Measurements from ENCODE around the gene TMEM151B.
A peak's percentile ranks its signal among the peaks of the same experiment; 100 is the strongest.

The TMEM151B gene

DNA sequence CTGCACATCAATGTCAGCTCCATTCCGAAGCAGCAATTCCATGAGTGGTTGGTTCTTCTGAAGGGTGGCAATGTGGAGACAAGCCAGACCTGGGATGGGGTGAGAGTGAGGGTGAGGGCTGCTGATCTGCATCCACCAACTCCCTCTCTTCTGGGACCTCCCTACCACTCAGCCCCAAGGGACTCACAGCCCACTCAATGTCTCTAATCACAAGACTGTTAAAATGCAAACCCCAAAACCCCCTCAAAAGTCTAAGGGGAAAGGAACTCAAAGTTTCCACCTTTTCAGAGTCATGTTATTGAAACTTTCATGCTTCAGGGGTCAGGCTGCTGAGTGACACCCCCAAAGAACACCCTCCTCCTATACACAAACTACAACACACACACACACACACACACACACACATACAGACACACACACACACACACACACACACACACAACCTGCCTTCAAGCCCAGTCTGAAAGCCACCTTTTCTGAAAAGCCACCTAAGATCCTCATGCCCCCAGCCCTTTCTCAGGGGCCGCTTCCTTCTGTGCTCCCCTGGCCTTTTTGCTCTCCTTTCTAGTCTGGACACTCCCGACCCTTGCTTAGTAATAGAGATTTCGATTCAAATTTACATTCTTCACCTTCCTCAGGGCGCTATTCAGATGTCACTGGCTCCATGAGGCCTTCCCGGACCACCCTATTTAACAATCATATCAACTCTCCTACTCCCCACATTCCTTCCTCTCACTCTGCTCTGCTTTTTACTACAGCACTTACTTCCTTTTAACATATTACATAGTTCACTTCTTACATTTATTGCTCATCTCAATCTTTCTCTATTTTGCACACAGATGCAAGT, 9.6 kb upstream of the TMEM151B start:
- TF ChIP-seq POLR2AphosphoS5 (IDR thresholded peaks at IDR 0.05; ENCODE audit: low read depth, low read length) (peak; percentile 46; the same call in 1 of the 2 replicates), POLR2A (IDR thresholded peaks at IDR 0.05; ENCODE audit: low read depth, low read length) (peak; percentile 6; the same call in 1 of the 2 replicates), TAF1 (IDR thresholded peaks at IDR 0.05; ENCODE audit: borderline replicate concordance, low read depth, low read length) (no peak)
- peak; percentile 83 for FAIRE-seq

DNA sequence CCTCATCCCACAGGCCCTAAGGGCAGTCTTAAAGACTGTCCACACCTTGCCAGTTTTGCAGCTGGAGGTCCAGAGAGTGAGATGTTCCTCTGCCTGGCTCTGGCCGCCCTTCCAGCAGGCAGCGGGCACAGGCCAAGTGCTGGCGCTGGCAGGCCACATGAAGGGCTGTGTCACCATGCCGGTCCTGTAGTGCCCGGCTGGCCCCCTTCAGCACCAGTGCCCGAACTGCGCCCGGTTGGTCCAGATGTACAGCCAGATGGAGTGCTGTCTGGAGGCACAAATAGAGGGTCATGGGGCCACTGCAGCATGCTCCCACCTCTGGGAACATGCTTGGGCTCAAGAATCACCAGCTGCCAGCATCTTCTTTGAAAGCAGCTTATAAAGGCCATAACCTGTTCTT, 8.7 kb upstream of the TMEM151B start:
- DNase-seq (ENCODE audit: insufficient read length), result no peak
- no peak for FAIRE-seq
- no peak for TF ChIP-seq TAF1 (IDR thresholded peaks at IDR 0.05; ENCODE audit: borderline replicate concordance, low read depth, low read length)
- no peak for TF ChIP-seq POLR2AphosphoS5 (IDR thresholded peaks at IDR 0.05; ENCODE audit: low read depth, low read length)
- TF ChIP-seq POLR2A (IDR thresholded peaks at IDR 0.05; ENCODE audit: low read depth, low read length), result no peak

More for the DNA sequence above, 9.6 kb upstream of the TMEM151B start:
- no peak for DNase-seq (ENCODE audit: insufficient read length)

DNA sequence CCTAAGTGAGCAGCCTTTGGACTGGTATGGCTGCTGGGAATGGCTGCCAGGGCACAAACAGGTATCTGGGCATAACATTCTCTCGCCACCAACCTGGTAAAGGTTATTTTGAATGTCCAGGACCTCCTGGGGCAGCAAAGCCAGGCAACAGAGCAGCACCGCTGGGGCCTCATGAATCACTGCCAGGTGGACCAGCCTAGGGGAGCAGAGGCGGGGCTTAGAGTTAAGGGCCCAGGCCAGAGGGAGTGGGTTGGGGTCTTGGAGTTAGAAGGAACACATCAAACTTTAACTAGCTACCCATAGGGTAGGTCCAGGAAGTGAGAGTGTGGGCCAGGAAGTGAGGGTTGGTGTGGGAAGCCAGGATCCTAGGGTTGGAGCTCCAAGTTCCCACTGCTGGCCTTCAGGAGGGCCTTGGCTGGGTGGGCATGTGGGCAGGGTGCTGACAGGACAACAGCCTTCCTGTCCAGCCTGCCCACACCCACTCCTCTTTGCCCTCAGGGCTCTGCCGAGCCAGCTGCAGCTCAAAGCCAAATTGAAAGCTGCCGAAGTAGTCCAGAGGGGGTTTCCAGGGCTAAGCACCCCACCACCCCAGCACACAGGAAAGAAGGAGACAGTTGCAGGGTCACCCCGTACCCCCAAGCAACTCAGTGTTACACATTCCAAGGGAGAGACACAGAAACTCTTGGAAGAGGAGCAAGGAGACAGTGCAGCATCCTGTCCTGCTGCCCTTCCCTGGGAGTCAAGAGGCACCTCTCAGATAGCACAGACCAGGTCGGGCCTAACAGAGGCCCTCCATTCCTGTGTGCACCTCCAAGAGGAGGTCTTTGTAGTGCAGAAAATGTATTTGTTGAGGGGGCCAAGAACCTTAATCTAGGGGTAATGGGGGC, 7.5 kb upstream of the TMEM151B start:
- TF ChIP-seq POLR2AphosphoS5 (IDR thresholded peaks at IDR 0.05; ENCODE audit: low read depth, low read length) (no peak), POLR2A (IDR thresholded peaks at IDR 0.05; ENCODE audit: low read depth, low read length) (peak; percentile 57; the same call in 1 of the 2 replicates)
- peak; percentile 38 for FAIRE-seq
- no peak for DNase-seq (ENCODE audit: insufficient read length)

- TF ChIP-seq TAF1 (IDR thresholded peaks at IDR 0.05; ENCODE audit: borderline replicate concordance, low read depth, low read length), result no peak
- TF ChIP-seq POLR2AphosphoS5 (IDR thresholded peaks at IDR 0.05; ENCODE audit: low read depth, low read length), result peak; percentile 83
- peak; percentile 70 for TF ChIP-seq POLR2A (IDR thresholded peaks at IDR 0.05; ENCODE audit: low read depth, low read length)
- DNase-seq (ENCODE audit: insufficient read length) (no peak), FAIRE-seq (peak; percentile 87)
Observed at GRCh38 chr6:44263354-44264100, 6.7 kb upstream of the TMEM151B start.

GRCh38 chr6:44264154-44265006, 5.9 kb upstream of the TMEM151B start:
- TF ChIP-seq POLR2AphosphoS5 (IDR thresholded peaks at IDR 0.05; ENCODE audit: low read depth, low read length), result peak; percentile 68
- TF ChIP-seq POLR2A (IDR thresholded peaks at IDR 0.05; ENCODE audit: low read depth, low read length), result peak; percentile 61; the same call in 1 of the 2 replicates
- TF ChIP-seq TAF1 (IDR thresholded peaks at IDR 0.05; ENCODE audit: borderline replicate concordance, low read depth, low read length), result 0 out of 2 replicates have a peak, but pooled peaks have one; percentile 7
- peak; percentile 86 for FAIRE-seq
- peak; percentile 70 for DNase-seq (ENCODE audit: insufficient read length)

GRCh38 chr6:44265007-44265721, 5.1 kb upstream of the TMEM151B start, which contains the start of gene NFKBIE:
Gene NFKBIE, minus strand, starts transcription at chr6:44265551. Its CDS starts 205 bp downstream, at chr6:44265346.
- peak; percentile 67 for FAIRE-seq
- TF ChIP-seq TAF1 (IDR thresholded peaks at IDR 0.05; ENCODE audit: borderline replicate concordance, low read depth, low read length) (peak; percentile 44), POLR2A (IDR thresholded peaks at IDR 0.05; ENCODE audit: low read depth, low read length) (peak; percentile 61), POLR2AphosphoS5 (IDR thresholded peaks at IDR 0.05; ENCODE audit: low read depth, low read length) (no peak)
- DNase-seq (ENCODE audit: insufficient read length), result peak; percentile 84

- TF ChIP-seq POLR2AphosphoS5 (IDR thresholded peaks at IDR 0.05; ENCODE audit: low read depth, low read length) (no peak), TAF1 (IDR thresholded peaks at IDR 0.05; ENCODE audit: borderline replicate concordance, low read depth, low read length) (no peak), POLR2A (IDR thresholded peaks at IDR 0.05; ENCODE audit: low read depth, low read length) (no peak)
- FAIRE-seq, result peak; percentile 93
- no peak for DNase-seq (ENCODE audit: insufficient read length)
Observed at GRCh38 chr6:44265722-44266233, 4.5 kb upstream of the TMEM151B start.

- DNase-seq (ENCODE audit: insufficient read length) (peak; percentile 66), FAIRE-seq (peak; percentile 87)
- TF ChIP-seq TAF1 (IDR thresholded peaks at IDR 0.05; ENCODE audit: borderline replicate concordance, low read depth, low read length), result no peak
- no peak for TF ChIP-seq POLR2A (IDR thresholded peaks at IDR 0.05; ENCODE audit: low read depth, low read length)
- TF ChIP-seq POLR2AphosphoS5 (IDR thresholded peaks at IDR 0.05; ENCODE audit: low read depth, low read length), result no peak
Observed at GRCh38 chr6:44266347-44266746, 3.9 kb upstream of the TMEM151B start.

DNA sequence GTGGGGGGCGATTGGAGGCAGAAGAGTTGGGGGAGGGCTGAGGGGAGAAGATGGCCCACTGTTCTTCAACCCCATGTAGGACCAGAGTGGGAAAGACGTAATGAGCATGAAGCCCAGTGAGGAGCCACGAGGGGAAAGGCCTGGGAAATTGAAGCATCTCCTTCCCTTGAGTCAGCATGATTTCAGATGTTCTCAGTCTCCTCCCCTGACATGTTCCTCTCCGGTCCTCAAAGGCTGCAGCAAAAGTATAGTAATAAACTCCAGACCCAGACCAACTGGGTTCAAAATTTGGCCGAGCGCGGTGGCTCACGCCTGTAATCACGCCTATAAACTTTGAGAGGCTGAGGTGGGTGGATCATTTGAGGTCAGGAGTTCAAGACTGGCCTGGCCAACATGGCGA, 3.0 kb upstream of the TMEM151B start:
- DNase-seq (ENCODE audit: insufficient read length), result no peak
- FAIRE-seq, result no peak
- TF ChIP-seq TAF1 (IDR thresholded peaks at IDR 0.05; ENCODE audit: borderline replicate concordance, low read depth, low read length) (no peak), POLR2A (IDR thresholded peaks at IDR 0.05; ENCODE audit: low read depth, low read length) (no peak), POLR2AphosphoS5 (IDR thresholded peaks at IDR 0.05; ENCODE audit: low read depth, low read length) (no peak)

All from GM12892 (cell line).